H1 (cell line): ENCODE measurements around the gene CD84.

Experiments
- CBX8 ChIP-seq: fragments of 300-800, 300-1000 bp; sonication (generic); IDR thresholded peaks from 2 replicates; pipeline ENCODE4 v1.7.1; 2016; ENCODE audit warnings: low read depth, low read length, borderline replicate concordance
- EP300 ChIP-seq, 2 experiments: IDR thresholded peaks; 1 replicate in 1 of 2; 2 replicates in 1 of 2; pipeline ENCODE4 v1.6.1; 2011 to 2012; ENCODE audit warnings: low read depth in 2 of 2, low read length in 2 of 2, mild to moderate bottlenecking in 2 of 2, borderline replicate concordance in 1 of 2, inconsistent platforms in 1 of 2, moderate library complexity in 1 of 2
- EZH2 ChIP-seq: fragments of 200-600 bp; sonication (generic); IDR thresholded peaks from 2 replicates; pipeline ENCODE4 v1.7.1; 2012; ENCODE audit warnings: low read depth, mild to moderate bottlenecking, moderate library complexity, low read length, inconsistent platforms; ENCODE audit not compliant: severe bottlenecking
- JUND ChIP-seq: IDR thresholded peaks from 2 replicates; pipeline ENCODE4 v1.6.1; 2011; ENCODE audit warnings: mild to moderate bottlenecking, improper control_type of control experiment, low read length
- KDM1A ChIP-seq: fragments of 200-600, 300-600 bp; sonication (generic); IDR thresholded peaks from 2 replicates; pipeline ENCODE4 v1.7.1; 2016; ENCODE audit warnings: mild to moderate bottlenecking, low read length, borderline replicate concordance
- KDM5A ChIP-seq: fragments of 200-600 bp; IDR thresholded peaks from 2 replicates; pipeline ENCODE4 v1.7.1; 2012; ENCODE audit warnings: mild to moderate bottlenecking, low read length, inconsistent platforms, mixed read lengths
- MAX ChIP-seq: IDR thresholded peaks from 2 replicates; pipeline ENCODE4 v1.6.1; 2012; ENCODE audit warnings: inconsistent platforms
- POLR2A ChIP-seq, 2 experiments: IDR thresholded peaks; 1 replicate in 1 of 2; 2 replicates in 1 of 2; pipeline ENCODE4 v1.6.1; 2011; ENCODE audit warnings: low read depth in 2 of 2, low read length in 2 of 2, mild to moderate bottlenecking in 2 of 2; ENCODE audit errors: control extremely low read depth in 1 of 2
- TF ChIP-seq, protein P1 (sequence below), 3 experiments: IDR thresholded peaks; 1 replicate in 2 of 3; 2 replicates in 1 of 3; pipeline versions ENCODE4 v1.5.1 to v1.6.1; 2011; ENCODE audit warnings: low read length in 3 of 3, mild to moderate bottlenecking in 3 of 3, inconsistent platforms in 2 of 3, low read depth in 1 of 3, moderate library complexity in 1 of 3; ENCODE audit not compliant: insufficient read depth in 1 of 3; ENCODE audit errors: control extremely low read depth in 1 of 3
- TF ChIP-seq, protein P2 (sequence below): IDR thresholded peaks from 2 replicates; pipeline ENCODE4 v1.6.1; 2012; ENCODE audit warnings: low read length, inconsistent platforms

DNA sequence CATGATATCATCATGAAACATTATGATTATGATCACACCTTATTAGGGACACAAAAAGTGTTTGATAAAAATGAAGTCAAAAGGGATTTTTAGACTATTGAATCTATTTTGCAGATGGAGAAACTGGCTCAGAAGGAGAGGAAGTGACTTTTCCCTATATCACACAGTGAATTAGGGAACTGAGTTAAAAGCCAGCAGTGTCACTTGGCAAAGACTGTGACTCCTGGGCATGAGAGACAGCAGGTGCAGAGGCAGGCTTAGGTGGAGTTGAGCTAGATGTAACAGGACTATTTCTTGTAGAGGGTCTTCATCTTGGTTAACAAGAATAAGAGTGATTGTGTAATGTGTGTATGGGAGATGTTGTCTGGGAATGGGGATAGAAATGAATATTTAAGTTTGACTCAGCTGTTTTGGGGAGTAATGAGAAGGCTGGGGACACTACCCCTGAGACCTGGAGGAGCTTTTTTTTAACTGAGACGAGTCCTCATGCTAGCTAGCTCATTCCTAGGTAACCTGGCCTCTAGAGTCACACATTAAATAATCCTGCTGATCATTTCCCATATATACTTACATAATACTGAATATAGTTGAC is 1.0 kb upstream of the CD84 start:
- TF ChIP-seq CBX8 (no peak), EZH2 (no peak), POLR2A (IDR thresholded peaks at IDR 0.05; ENCODE audit: control extremely low read depth in 1 of 2, low read depth in 2 of 2, low read length in 2 of 2) (no peak), MAX (no peak), KDM5A (no peak), EP300 (IDR thresholded peaks at IDR 0.05; ENCODE audit: borderline replicate concordance in 1 of 2, low read depth in 2 of 2, low read length in 2 of 2) (no peak), KDM1A (no peak), JUND (no peak)
- TF ChIP-seq, protein P1, sequence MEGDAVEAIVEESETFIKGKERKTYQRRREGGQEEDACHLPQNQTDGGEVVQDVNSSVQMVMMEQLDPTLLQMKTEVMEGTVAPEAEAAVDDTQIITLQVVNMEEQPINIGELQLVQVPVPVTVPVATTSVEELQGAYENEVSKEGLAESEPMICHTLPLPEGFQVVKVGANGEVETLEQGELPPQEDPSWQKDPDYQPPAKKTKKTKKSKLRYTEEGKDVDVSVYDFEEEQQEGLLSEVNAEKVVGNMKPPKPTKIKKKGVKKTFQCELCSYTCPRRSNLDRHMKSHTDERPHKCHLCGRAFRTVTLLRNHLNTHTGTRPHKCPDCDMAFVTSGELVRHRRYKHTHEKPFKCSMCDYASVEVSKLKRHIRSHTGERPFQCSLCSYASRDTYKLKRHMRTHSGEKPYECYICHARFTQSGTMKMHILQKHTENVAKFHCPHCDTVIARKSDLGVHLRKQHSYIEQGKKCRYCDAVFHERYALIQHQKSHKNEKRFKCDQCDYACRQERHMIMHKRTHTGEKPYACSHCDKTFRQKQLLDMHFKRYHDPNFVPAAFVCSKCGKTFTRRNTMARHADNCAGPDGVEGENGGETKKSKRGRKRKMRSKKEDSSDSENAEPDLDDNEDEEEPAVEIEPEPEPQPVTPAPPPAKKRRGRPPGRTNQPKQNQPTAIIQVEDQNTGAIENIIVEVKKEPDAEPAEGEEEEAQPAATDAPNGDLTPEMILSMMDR (IDR thresholded peaks at IDR 0.05; ENCODE audit: control extremely low read depth in 1 of 3, insufficient read depth in 1 of 3, low read depth in 1 of 3, low read length in 3 of 3) = no peak
- TF ChIP-seq, protein P2, sequence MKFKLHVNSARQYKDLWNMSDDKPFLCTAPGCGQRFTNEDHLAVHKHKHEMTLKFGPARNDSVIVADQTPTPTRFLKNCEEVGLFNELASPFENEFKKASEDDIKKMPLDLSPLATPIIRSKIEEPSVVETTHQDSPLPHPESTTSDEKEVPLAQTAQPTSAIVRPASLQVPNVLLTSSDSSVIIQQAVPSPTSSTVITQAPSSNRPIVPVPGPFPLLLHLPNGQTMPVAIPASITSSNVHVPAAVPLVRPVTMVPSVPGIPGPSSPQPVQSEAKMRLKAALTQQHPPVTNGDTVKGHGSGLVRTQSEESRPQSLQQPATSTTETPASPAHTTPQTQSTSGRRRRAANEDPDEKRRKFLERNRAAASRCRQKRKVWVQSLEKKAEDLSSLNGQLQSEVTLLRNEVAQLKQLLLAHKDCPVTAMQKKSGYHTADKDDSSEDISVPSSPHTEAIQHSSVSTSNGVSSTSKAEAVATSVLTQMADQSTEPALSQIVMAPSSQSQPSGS = no peak
